ENCODE results near the gene LYRM1.

GRCh38 chr16:20851601-20852000, 49.0 kb upstream of the LYRM1 start:
- TF ChIP-seq CTCF (IDR thresholded peaks at IDR 0.05) (peak in 1 of 3 experiments; percentile 3), POLR2A (IDR thresholded peaks at IDR 0.05) (no peak)

Measured in testis (tissue), 2 donors.